Stimulated activated memory B cell treated with anti-CD40 and anti-IgM and Interleukin-4, amounts not matched to agents 10 μg/mL and 1 μg/mL and 100 μg/mL, for 72 hours (primary cell): ENCODE results near the gene CPNE7.
"Not testable (repeated sequence)": the region's sequence is repeated elsewhere in the genome, so short reads cannot be mapped to it uniquely, and the experiment has no call there.

ENCODE experiments used
- ATAC-seq: fragments of 150-1000 bp; cut with Tn5 transposase; 2 replicates; pipeline ENCODE4 v1.10.0; 2021
- H3K27ac Mint-ChIP-seq: one replicate; pipeline ENCODE4 v1.8.0; 2022; ENCODE audit warnings: mild to moderate bottlenecking, mixed read lengths
- H3K27me3 Mint-ChIP-seq: one replicate; pipeline ENCODE4 v1.8.0; 2022; ENCODE audit warnings: mixed read lengths
- H3K36me3 Mint-ChIP-seq: one replicate; pipeline ENCODE4 v1.8.0; 2022; ENCODE audit warnings: mixed read lengths
- H3K4me1 Mint-ChIP-seq: one replicate; pipeline ENCODE4 v1.8.0; 2022; ENCODE audit warnings: mixed read lengths
- H3K4me3 Mint-ChIP-seq: one replicate; pipeline ENCODE4 v1.8.0; 2022; ENCODE audit warnings: mild to moderate bottlenecking, moderate library complexity, mixed read lengths
- H3K9me3 Mint-ChIP-seq: one replicate; pipeline ENCODE4 v1.8.0; 2022; ENCODE audit warnings: mixed read lengths

CPNE7 gene

DNA sequence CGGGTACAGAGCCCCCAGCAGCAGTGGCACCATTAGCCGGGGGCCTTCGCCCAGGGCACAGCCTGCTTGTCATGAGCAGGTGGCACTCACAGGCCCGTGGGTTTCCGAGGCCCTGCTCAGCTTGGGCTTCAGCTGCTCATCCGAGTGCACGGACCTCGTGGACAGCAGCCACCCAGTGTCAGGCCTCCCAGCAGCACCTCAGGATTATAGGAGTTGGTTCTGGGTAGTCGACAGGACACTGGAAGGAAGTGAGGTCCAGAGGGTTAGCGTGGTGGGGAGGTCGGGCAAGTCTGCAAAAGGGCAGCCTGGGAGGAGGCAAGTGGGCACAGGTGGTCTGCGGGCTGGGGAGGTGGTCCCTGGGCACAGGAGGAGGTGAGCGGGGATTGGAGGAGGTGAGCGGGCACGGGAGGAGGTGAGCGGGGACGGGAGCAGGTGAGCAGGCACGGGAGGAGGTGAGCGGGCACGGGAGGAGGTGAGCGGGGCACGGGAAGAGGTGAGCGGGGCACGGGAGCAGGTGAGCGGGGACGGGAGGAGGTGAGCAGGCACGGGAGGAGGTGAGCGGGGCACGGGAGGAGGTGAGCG is 5.1 kb upstream of the CPNE7 start:
- Mint-ChIP-seq H3K27ac (no peak overlapping the region), H3K27me3 (peaks cover 57% of the 10 kb centered on the region), H3K4me1 (peaks cover 35% of the 10 kb centered on the region), H3K4me3 (no peak overlapping the region), H3K9me3 (no peaks in the 10 kb centered on the region), H3K36me3 (peaks cover 6% of the 10 kb centered on the region)
- no peak for ATAC-seq

DNA sequence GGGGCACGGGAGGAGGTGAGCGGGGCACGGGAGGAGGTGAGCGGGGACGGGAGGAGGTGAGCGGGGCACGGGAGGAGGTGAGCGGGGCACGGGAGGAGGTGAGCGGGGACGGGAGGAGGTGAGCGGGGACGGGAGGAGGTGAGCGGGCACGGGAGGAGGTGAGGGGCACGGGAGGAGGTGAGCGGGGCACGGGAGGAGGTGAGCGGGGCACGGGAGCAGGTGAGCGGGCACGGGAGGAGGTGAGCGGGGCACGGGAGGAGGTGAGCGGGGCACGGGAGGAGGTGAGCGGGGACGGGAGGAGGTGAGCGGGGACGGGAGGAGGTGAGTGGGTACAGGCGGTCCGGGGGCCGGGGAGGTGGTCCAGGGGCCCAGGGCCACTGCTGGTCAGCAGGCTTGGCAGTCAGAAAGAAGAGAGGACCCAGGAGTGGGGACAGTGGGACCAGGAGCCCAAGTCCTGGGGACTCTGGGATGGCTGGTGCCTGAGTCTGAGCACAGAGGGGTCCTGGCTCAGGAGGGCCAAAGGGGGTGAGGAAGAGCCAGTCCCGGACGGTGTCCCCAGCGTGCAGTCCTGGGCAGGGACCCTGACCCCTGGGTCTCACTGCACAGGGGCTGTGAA is 4.5 kb upstream of the CPNE7 start:
- not testable (repeated sequence) for H3K36me3 Mint-ChIP-seq, H3K9me3 Mint-ChIP-seq, H3K4me3 Mint-ChIP-seq, ATAC-seq, H3K27ac Mint-ChIP-seq
- H3K4me1 Mint-ChIP-seq: peaks cover 28% of the 10 kb centered on the region
- peaks cover 57% of the 10 kb centered on the region for H3K27me3 Mint-ChIP-seq

DNA sequence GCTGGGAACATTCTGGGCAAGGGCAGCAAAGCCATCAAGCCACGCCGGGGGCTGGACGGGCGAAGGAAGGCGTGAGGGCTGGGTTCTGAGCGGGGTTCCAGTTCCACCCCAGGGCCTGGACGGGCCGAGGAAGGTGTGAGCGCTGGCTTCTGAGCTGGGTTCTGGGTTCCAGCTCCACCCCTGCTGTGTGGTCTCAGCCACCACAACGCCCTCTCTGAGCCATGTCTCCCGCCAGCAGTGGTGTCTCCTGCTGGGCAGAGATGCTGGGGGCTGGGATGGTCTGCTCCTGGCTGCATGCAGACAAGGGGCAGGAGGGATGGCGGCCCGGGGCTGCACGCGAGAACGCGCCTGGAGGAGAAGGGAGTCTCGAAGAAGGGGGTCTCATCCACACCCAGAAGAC is 3.9 kb upstream of the CPNE7 start:
- Mint-ChIP-seq H3K4me1 (peaks cover 23% of the 10 kb centered on the region), H3K27ac (no peak overlapping the region), H3K4me3 (no peak overlapping the region)

DNA sequence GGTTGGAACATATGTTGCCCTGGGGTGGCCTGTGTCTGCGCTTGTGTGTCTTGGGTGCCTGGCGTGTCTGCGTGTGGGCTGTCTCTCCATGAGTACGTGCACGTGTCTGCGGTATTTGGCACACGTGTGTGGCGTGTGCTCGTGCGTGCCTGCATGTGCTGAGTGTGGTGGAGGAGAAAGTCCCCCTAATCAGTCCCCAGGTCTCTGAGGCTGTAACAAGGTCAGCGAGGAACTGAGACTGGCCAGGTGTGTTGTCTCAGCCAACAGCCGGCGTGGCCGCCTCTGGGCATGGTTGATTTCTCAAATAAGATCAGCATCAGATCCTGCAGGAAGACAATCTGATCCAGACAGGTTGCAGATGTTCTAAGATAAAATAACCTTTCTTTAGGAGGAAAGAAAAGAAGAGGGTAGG is 3.5 kb upstream of the CPNE7 start:
- H3K9me3 Mint-ChIP-seq: no peaks in the 10 kb centered on the region
- peaks cover 23% of the 10 kb centered on the region for H3K4me1 Mint-ChIP-seq
- peak; percentile 34 for ATAC-seq
- no peak overlapping the region for H3K27ac Mint-ChIP-seq
- H3K36me3 Mint-ChIP-seq: peaks cover 6% of the 10 kb centered on the region
- H3K4me3 Mint-ChIP-seq: no peak overlapping the region
- peaks cover 57% of the 10 kb centered on the region for H3K27me3 Mint-ChIP-seq

More for the DNA sequence above, 3.9 kb upstream of the CPNE7 start:
- H3K27me3 Mint-ChIP-seq: peaks cover 57% of the 10 kb centered on the region
- ATAC-seq: no peak
- peaks cover 6% of the 10 kb centered on the region for H3K36me3 Mint-ChIP-seq
- no peaks in the 10 kb centered on the region for H3K9me3 Mint-ChIP-seq

DNA sequence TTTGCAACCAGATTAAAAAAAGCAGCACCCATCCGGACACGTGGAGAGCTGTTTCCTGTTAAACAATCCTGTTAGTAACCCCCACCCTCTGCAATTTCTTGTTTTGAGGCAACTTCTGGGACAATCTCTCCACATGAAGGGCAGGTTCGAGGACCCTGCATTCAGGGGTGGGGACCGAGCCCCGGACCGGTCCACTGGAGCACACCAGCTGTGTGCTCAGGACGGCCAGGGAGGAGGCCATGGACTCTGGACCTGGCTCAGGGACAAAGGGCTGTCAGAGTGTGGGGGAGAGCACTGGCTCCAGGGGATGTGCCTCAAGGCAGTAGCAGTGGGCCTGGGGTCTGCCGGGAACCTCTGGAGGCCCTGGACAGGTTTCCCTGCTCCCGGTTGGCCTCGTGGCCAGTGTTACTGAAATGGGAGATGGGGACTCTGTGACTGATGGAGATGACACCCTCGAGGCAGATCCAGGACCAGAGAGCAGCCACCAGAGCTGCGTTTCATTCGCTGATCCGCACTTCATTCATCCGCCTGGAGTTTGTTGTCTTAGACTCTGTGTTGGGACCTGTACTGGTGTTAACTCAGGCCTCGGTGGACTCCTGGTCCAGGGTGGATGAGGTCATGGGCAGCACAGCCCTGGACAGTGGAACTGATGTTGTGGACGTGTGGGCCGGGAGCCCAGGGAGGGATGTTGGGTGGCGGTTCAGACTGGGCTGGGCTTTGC is 2.9 kb upstream of the CPNE7 start:
- Mint-ChIP-seq H3K4me1 (peaks cover 23% of the 10 kb centered on the region), H3K9me3 (no peaks in the 10 kb centered on the region), H3K27ac (no peak overlapping the region), H3K36me3 (peaks cover 3% of the 10 kb centered on the region), H3K4me3 (no peak overlapping the region), H3K27me3 (peaks cover 57% of the 10 kb centered on the region)
- ATAC-seq: no peak

DNA sequence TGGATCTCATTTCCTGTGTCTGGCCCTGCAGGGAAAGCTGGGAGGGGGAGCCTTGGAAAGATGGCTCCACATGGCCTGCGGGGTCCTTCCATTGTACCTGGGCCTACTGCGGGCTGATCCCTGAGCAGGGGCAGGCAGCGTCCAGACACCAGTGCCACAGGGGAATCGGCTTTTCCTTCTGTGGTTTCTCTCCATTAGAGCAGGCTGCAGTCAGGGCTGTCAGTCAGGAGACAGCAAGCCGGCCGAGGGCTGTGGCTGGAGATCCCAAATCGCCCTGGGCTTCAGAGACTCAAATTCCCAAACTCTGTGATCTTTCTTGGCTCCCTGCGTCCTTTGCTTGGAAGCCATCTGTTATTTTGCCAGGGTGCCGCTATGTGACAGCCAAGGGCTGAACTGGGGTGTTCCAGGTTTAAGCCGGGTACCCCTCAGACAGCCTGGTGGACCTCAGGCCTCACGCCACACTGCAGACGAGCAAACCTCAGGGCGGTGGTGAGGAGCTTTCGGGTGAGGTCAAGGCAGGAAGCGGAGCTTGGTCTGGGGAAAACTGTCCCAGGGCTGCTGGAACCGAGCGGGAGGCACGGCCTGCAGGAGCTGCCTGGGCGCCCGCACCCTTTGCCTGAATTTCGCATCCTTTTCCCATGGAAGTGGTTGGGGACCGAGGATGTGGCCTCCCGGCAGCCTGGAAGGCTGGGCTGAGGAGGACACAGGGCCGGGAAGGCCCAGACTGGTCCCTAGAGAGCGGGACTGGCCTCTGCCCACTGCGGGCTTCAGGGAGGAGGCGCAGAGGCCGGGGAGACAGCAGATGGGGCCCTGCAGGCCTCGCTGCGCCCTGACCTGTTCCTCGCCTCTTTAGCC is 1.5 kb upstream of the CPNE7 start:
- H3K36me3 Mint-ChIP-seq: no peaks in the 10 kb centered on the region
- peaks cover 23% of the 10 kb centered on the region for H3K4me1 Mint-ChIP-seq
- ATAC-seq: no peak
- no peaks in the 10 kb centered on the region for H3K9me3 Mint-ChIP-seq
- H3K4me3 Mint-ChIP-seq: peak overlapping the region; percentile 41
- H3K27me3 Mint-ChIP-seq: peaks cover 54% of the 10 kb centered on the region
- no peak overlapping the region for H3K27ac Mint-ChIP-seq

- H3K27ac Mint-ChIP-seq: no peak overlapping the region
- peak overlapping the region; percentile 74 for H3K4me3 Mint-ChIP-seq
- peaks cover 47% of the 10 kb centered on the region for H3K27me3 Mint-ChIP-seq
Measured at GRCh38 chr16:89574681-89575246, 794 bp upstream of the CPNE7 start.

GRCh38 chr16:89576153-89577054 is 846 bp downstream of the CPNE7 start:
- no peak overlapping the region for H3K4me3 Mint-ChIP-seq
- H3K9me3 Mint-ChIP-seq: no peaks in the 10 kb centered on the region
- ATAC-seq: peak; percentile 28
- no peak overlapping the region for H3K27ac Mint-ChIP-seq
- peaks cover 31% of the 10 kb centered on the region for H3K27me3 Mint-ChIP-seq
- H3K36me3 Mint-ChIP-seq: no peaks in the 10 kb centered on the region
- peaks cover 18% of the 10 kb centered on the region for H3K4me1 Mint-ChIP-seq

More at GRCh38 chr16:89574681-89575246, 794 bp upstream of the CPNE7 start:
- Mint-ChIP-seq H3K36me3 (no peaks in the 10 kb centered on the region), H3K4me1 (peaks cover 23% of the 10 kb centered on the region), H3K9me3 (no peaks in the 10 kb centered on the region)
- ATAC-seq: peak; percentile 63

DNA sequence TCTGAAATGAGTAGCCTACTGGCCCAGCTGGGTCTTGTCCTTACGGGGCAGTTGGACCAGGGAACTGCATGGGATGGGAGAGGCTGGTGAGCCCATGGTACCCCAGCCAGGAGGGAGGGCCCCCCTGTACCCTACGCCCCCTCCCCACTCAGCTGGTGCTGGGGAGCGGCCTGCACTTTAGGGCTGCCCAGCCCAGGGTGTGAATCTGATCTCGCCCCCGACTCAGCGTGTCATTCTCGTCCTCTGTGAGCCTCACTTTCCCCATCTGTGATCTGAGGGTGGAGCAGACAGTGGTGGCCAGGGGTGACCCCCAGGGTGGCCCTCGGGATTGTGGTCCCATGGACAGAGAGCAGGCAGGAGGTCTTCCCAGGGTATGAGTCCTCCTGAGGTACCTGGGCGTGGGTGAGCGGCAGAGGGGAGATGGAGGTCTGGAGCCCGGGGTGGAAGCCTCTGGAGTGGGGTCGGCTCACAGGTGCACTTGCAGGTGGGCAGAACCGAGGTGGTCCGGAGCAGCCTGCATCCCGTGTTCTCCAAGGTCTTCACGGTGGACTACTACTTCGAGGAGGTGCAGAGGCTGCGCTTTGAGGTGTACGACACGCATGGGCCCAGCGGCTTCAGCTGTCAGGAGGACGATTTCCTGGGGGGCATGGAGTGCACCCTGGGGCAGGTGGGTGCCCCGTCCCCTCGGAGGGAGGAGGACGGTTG is 1.6 kb downstream of the CPNE7 start:
- peaks cover 23% of the 10 kb centered on the region for H3K27me3 Mint-ChIP-seq
- H3K36me3 Mint-ChIP-seq: no peaks in the 10 kb centered on the region
- H3K27ac Mint-ChIP-seq: no peak overlapping the region
- H3K4me3 Mint-ChIP-seq: no peak overlapping the region
- peaks cover 10% of the 10 kb centered on the region for H3K4me1 Mint-ChIP-seq
- H3K9me3 Mint-ChIP-seq: no peaks in the 10 kb centered on the region
- no peak for ATAC-seq

DNA sequence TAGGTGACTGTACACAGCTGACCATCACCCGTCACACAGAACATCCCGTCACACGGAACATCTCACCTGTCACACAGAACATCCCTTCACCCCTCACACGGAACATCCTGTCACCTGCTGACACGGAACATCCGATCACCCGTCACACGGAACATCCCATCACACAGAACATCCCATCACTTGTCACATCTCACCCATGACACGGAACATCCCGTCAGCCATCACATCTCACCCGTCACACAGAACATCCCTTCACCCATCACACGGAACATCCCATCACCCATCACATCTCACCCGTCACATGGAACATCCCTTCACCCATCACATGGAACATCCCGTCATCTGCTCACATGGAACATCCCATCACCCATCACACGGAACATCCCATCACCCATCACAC is 3.8 kb downstream of the CPNE7 start:
- Mint-ChIP-seq H3K9me3 (no peaks in the 10 kb centered on the region), H3K36me3 (no peaks in the 10 kb centered on the region), H3K4me3 (no peak overlapping the region), H3K27ac (no peak overlapping the region), H3K4me1 (no peaks in the 10 kb centered on the region), H3K27me3 (peaks cover 2% of the 10 kb centered on the region)
- no peak for ATAC-seq

DNA sequence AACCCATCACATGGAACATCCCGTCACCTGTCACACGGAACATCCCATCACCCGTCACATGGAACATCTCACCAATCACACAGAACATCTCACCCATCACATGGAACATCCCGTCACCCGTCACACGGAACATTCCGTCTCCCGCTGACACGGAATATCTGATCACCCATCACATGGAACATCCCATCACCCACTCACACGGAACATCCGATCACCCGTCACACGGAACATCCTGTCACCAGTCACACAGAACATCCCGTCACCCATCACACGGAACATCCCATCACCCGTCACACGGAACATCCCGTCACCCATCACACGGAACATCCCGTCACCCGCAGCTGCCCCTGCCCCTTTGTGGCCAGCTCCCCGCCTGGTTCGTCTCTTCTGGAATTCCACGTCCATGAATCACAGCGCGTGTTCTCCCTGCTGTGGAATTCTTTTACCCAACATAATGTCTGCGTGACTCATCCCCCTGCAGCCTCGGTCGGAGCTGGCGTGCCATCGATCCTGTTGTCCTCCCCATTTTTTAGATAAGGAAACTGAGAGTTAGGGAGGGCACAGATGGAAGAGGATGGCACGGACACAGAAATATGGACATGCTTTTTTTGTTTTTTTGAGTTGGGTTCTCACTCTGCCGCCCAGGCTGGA is 5.6 kb downstream of the CPNE7 start:
- Mint-ChIP-seq H3K9me3 (no peaks in the 10 kb centered on the region), H3K27me3 (no peaks in the 10 kb centered on the region), H3K36me3 (no peaks in the 10 kb centered on the region), H3K27ac (no peak overlapping the region), H3K4me3 (no peak overlapping the region), H3K4me1 (no peaks in the 10 kb centered on the region)
- no peak for ATAC-seq

- Mint-ChIP-seq H3K4me3 (no peak overlapping the region), H3K36me3 (no peaks in the 10 kb centered on the region), H3K27ac (no peak overlapping the region), H3K4me1 (no peaks in the 10 kb centered on the region), H3K9me3 (no peaks in the 10 kb centered on the region), H3K27me3 (no peaks in the 10 kb centered on the region)
- ATAC-seq: no peak
Measured at GRCh38 chr16:89581861-89582563, 6.5 kb downstream of the CPNE7 start.

- no peak overlapping the region for H3K4me3 Mint-ChIP-seq
- ATAC-seq: peak; percentile 25
Measured at GRCh38 chr16:89582614-89583196, 7.1 kb downstream of the CPNE7 start.

More at GRCh38 chr16:89582614-89583196, 7.1 kb downstream of the CPNE7 start:
- H3K4me1 Mint-ChIP-seq: no peaks in the 10 kb centered on the region
- H3K36me3 Mint-ChIP-seq: no peaks in the 10 kb centered on the region
- no peaks in the 10 kb centered on the region for H3K27me3 Mint-ChIP-seq
- H3K9me3 Mint-ChIP-seq: no peaks in the 10 kb centered on the region
- H3K27ac Mint-ChIP-seq: no peak overlapping the region
